AG04450 (cell line): ENCODE results near the gene IGLL1. TPM values are rescaled to one million over a fixed set of nuclear protein-coding genes. Genes with fewer than 3 reads are reported as not detected.
"Not testable (repeated sequence)": the region's sequence is repeated elsewhere in the genome, so short reads cannot be mapped to it uniquely, and the experiment has no call there.

Experiments
- CTCF ChIA-PET: fragments of 300-600, 350-600 bp; formaldehyde crosslinking; extraction: SDS; loops from one replicate; lab custom pipeline; 2022; ENCODE audit warnings: antibody characterized with exemption, inconsistent platforms; lab: Charles Lee
- POLR2A ChIA-PET: fragments of 350-600 bp; formaldehyde crosslinking; extraction: SDS; loops from one replicate; lab custom pipeline; 2021; ENCODE audit warnings: antibody characterized with exemption, inconsistent platforms; lab: Yijun Ruan, JAX
- DNase-seq: peaks from one replicate; pipeline ENCODE4 v3.0.0-alpha.2; 2011; ENCODE audit warnings: low read depth, low spot score
- H3K27ac ChIP-seq: one replicate; pipeline ENCODE4 v1.5.1; 2012; ENCODE audit warnings: low read depth, low read length, control low read depth
- H3K27me3 ChIP-seq: one replicate; pipeline ENCODE4 v1.6.0; 2012; ENCODE audit warnings: low read length; ENCODE audit not compliant: control insufficient read depth, insufficient read depth
- H3K4me3 ChIP-seq: 2 replicates; pipeline ENCODE4 v1.5.1; 2011; ENCODE audit warnings: mild to moderate bottlenecking, low read depth, low read length, control low read depth
- H3K9me3 ChIP-seq: 2 replicates; pipeline ENCODE4 v1.5.1; 2012; ENCODE audit warnings: low read length; ENCODE audit not compliant: control insufficient read depth, insufficient read depth
- CTCF ChIP-seq: IDR thresholded peaks from 2 replicates; pipeline ENCODE4 v1.5.1; 2011; ENCODE audit warnings: low read depth, low read length, control low read depth, inconsistent platforms
- polyA plus RNA-seq: library from polyadenylated mRNA; depleted of rRNA; stranded (reverse); fragments of >200 nt; gene quantifications from 2 replicates; pipeline ENCODE4 v1.2.3, GENCODE V29; 2011

IGLL1 gene
- polyA plus RNA-seq, 1 experiment = not detected

GRCh38 chr22:23537416-23537815 is 42.7 kb downstream of the IGLL1 start:
- CTCF ChIA-PET = no interaction called here
- no peak overlapping the region for H3K4me3 ChIP-seq
- no peaks in the 10 kb centered on the region for H3K9me3 ChIP-seq
- H3K27me3 ChIP-seq = peaks cover 2% of the 10 kb centered on the region
- DNase-seq = no peak
- POLR2A ChIA-PET = no interaction called here
- no peak overlapping the region for H3K27ac ChIP-seq
- no peak for TF ChIP-seq CTCF

- POLR2A ChIA-PET = no interaction called here
- CTCF ChIA-PET = no interaction called here
- H3K27ac ChIP-seq = no peak overlapping the region
- no peak overlapping the region for H3K4me3 ChIP-seq
- TF ChIP-seq CTCF = no peak
- H3K9me3 ChIP-seq = no peaks in the 10 kb centered on the region
- peaks cover 2% of the 10 kb centered on the region for H3K27me3 ChIP-seq
- no peak for DNase-seq
Measured at GRCh38 chr22:23536821-23537345, 43.2 kb downstream of the IGLL1 start.

GRCh38 chr22:23535790-23536661 is 44.1 kb downstream of the IGLL1 start:
- DNase-seq, H3K27ac ChIP-seq, H3K27me3 ChIP-seq, POLR2A ChIA-PET, H3K4me3 ChIP-seq, H3K9me3 ChIP-seq: not testable (repeated sequence)
- CTCF ChIA-PET = interaction anchor here (0.6 kb wide), 1 partner anchor 272 kb away, joined by 4 read pairs; no protein-coding TSS in a partner anchor

GRCh38 chr22:23534851-23535717 is 45.0 kb downstream of the IGLL1 start:
- Histone ChIP-seq H3K4me3 (no peak overlapping the region), H3K27me3 (peaks cover 2% of the 10 kb centered on the region), H3K9me3 (no peaks in the 10 kb centered on the region), H3K27ac (no peak overlapping the region)
- CTCF ChIA-PET = interaction anchor here (0.6 kb wide), 1 partner anchor 273 kb away, joined by 4 read pairs; no protein-coding TSS in a partner anchor
- TF ChIP-seq CTCF = no peak
- POLR2A ChIA-PET = no interaction called here
- no peak for DNase-seq

- no peak for TF ChIP-seq CTCF
- no peak overlapping the region for H3K27ac ChIP-seq
- H3K9me3 ChIP-seq = no peaks in the 10 kb centered on the region
- POLR2A ChIA-PET = no interaction called here
- H3K4me3 ChIP-seq = no peak overlapping the region
- CTCF ChIA-PET = interaction anchor here (0.9 kb wide), 1 partner anchor 56 kb away, joined by 3 read pairs; no protein-coding TSS in a partner anchor
- DNase-seq = no peak
- H3K27me3 ChIP-seq = peaks cover 5% of the 10 kb centered on the region
Measured at GRCh38 chr22:23534201-23534850, 45.8 kb downstream of the IGLL1 start.
